ENCODE measurements around the gene POLE2. TPM values are rescaled to one million over a fixed set of nuclear protein-coding genes. Genes with fewer than 3 reads are reported as not detected.
"Not testable (repeated sequence)": the region's sequence is repeated elsewhere in the genome, so short reads cannot be mapped to it uniquely, and the experiment has no call there.

POLE2 gene
- total RNA-seq = 1.6 TPM
- 1 to 10 TPM; 1.8 to 2.5 (median 2.3) TPM for polyA plus RNA-seq

GRCh38 chr14:49687942-49688700, at the start of gene POLE2:
POLE2 (minus strand) TSS chr14:49688214; CDS start chr14:49688203, 11 bp downstream.
- no peaks in the 10 kb centered on the region for H3K36me3 Mint-ChIP-seq
- H3K4me1 Mint-ChIP-seq = peaks cover 17 to 39% (median 24%) of the 10 kb centered on the region in 4 donors
- peak within 1 kb of the TSS; percentile 60 to 93 (median 86) for H3K27ac Mint-ChIP-seq

GRCh38 chr14:49735669-49736068, 47.7 kb upstream of the POLE2 start:
- not testable (repeated sequence) for H3K27ac Mint-ChIP-seq; H3K27ac ChIP-seq (ENCODE audit: insufficient read depth, low read length, poor library complexity, severe bottlenecking); ATAC-seq (ENCODE audit: low read depth in 2 of 2); H3K4me3 ChIP-seq (ENCODE audit: low read depth, low read length); H3K9me3 Mint-ChIP-seq; H3K36me3 ChIP-seq (ENCODE audit: control insufficient read depth, insufficient read depth, low read length); DNase-seq; H3K4me1 Mint-ChIP-seq; H3K27me3 Mint-ChIP-seq; H3K9me3 ChIP-seq (ENCODE audit: control insufficient read depth in 2 of 2, low read length in 2 of 2); H3K4me3 Mint-ChIP-seq; H3K4me1 ChIP-seq (ENCODE audit: control insufficient read depth, insufficient read depth, low read length, poor library complexity, severe bottlenecking); H3K27me3 ChIP-seq (ENCODE audit: control insufficient read depth, insufficient read depth, low read length)
- peaks cover 21% of the 10 kb centered on the region for H3K36me3 Mint-ChIP-seq

More at GRCh38 chr14:49687942-49688700, at the start of gene POLE2:
- no peaks in the 10 kb centered on the region for H3K9me3 ChIP-seq (ENCODE audit: control insufficient read depth in 2 of 2, low read length in 2 of 2)
- no peaks in the 10 kb centered on the region for H3K27me3 ChIP-seq (ENCODE audit: control insufficient read depth, insufficient read depth, low read length)
- H3K4me1 ChIP-seq (ENCODE audit: control insufficient read depth, insufficient read depth, low read length, poor library complexity, severe bottlenecking) = peaks cover 19% of the 10 kb centered on the region
- Mint-ChIP-seq H3K9me3 (no peaks in the 10 kb centered on the region), H3K27me3 (no peaks in the 10 kb centered on the region), H3K4me3 (peak within 1 kb of the TSS; percentile 90 to 99 (median 92))
- peak; percentile 75 to 78 for ATAC-seq (ENCODE audit: low read depth in 2 of 2)
- peak within 1 kb of the TSS; percentile 61 for H3K27ac ChIP-seq (ENCODE audit: insufficient read depth, low read length, poor library complexity, severe bottlenecking)
- peak; percentile 60 to 85 (median 63) for DNase-seq
- H3K36me3 ChIP-seq (ENCODE audit: control insufficient read depth, insufficient read depth, low read length) = no peaks in the 10 kb centered on the region
- H3K4me3 ChIP-seq (ENCODE audit: low read depth, low read length) = peak within 1 kb of the TSS; percentile 77

- H3K27ac Mint-ChIP-seq = peak overlapping the region in 1 of 3 donors; percentile 17
- Histone ChIP-seq H3K27ac (ENCODE audit: insufficient read depth, low read length, poor library complexity, severe bottlenecking) (no peak overlapping the region), H3K4me3 (ENCODE audit: low read depth, low read length) (no peak overlapping the region), H3K4me1 (ENCODE audit: control insufficient read depth, insufficient read depth, low read length, poor library complexity, severe bottlenecking) (no peaks in the 10 kb centered on the region), H3K9me3 (ENCODE audit: control insufficient read depth in 2 of 2, low read length in 2 of 2) (no peaks in the 10 kb centered on the region), H3K27me3 (ENCODE audit: control insufficient read depth, insufficient read depth, low read length) (no peaks in the 10 kb centered on the region), H3K36me3 (ENCODE audit: control insufficient read depth, insufficient read depth, low read length) (no peaks in the 10 kb centered on the region)
- peaks cover 24% of the 10 kb centered on the region for H3K36me3 Mint-ChIP-seq
- H3K9me3 Mint-ChIP-seq = no peaks in the 10 kb centered on the region
- H3K4me3 Mint-ChIP-seq = no peak overlapping the region
- no peak for ATAC-seq (ENCODE audit: low read depth in 2 of 2)
- no peak for DNase-seq
- peaks cover 0 to 4% (median 0%) of the 10 kb centered on the region in 4 donors for H3K4me1 Mint-ChIP-seq
- H3K27me3 Mint-ChIP-seq = no peaks in the 10 kb centered on the region
Measured at GRCh38 chr14:49733836-49734235, 45.8 kb upstream of the POLE2 start.

- DNase-seq (no peak), ATAC-seq (ENCODE audit: low read depth in 2 of 2) (no peak)
- H3K4me3 ChIP-seq (ENCODE audit: low read depth, low read length) = no peak overlapping the region
- H3K27me3 Mint-ChIP-seq = no peaks in the 10 kb centered on the region
- no peaks in the 10 kb centered on the region for H3K9me3 ChIP-seq (ENCODE audit: control insufficient read depth in 2 of 2, low read length in 2 of 2)
- no peak overlapping the region for H3K4me3 Mint-ChIP-seq
- no peaks in the 10 kb centered on the region for H3K36me3 ChIP-seq (ENCODE audit: control insufficient read depth, insufficient read depth, low read length)
- no peaks in the 10 kb centered on the region for H3K9me3 Mint-ChIP-seq
- H3K4me1 ChIP-seq (ENCODE audit: control insufficient read depth, insufficient read depth, low read length, poor library complexity, severe bottlenecking) = no peaks in the 10 kb centered on the region
- H3K27me3 ChIP-seq (ENCODE audit: control insufficient read depth, insufficient read depth, low read length) = no peaks in the 10 kb centered on the region
- no peak overlapping the region for H3K27ac Mint-ChIP-seq
- H3K4me1 Mint-ChIP-seq = peaks cover 0 to 4% (median 0%) of the 10 kb centered on the region in 4 donors
- H3K36me3 Mint-ChIP-seq = peaks cover 24% of the 10 kb centered on the region
- H3K27ac ChIP-seq (ENCODE audit: insufficient read depth, low read length, poor library complexity, severe bottlenecking) = no peak overlapping the region
Measured at GRCh38 chr14:49732896-49733295, 44.9 kb upstream of the POLE2 start.

- ATAC-seq (ENCODE audit: low read depth in 2 of 2) = no peak
- no peaks in the 10 kb centered on the region for H3K9me3 ChIP-seq (ENCODE audit: control insufficient read depth in 2 of 2, low read length in 2 of 2)
- Mint-ChIP-seq H3K4me3 (no peak overlapping the region), H3K27me3 (no peaks in the 10 kb centered on the region), H3K9me3 (no peaks in the 10 kb centered on the region), H3K27ac (no peak overlapping the region), H3K4me1 (no peaks in the 10 kb centered on the region), H3K36me3 (peaks cover 33% of the 10 kb centered on the region)
- H3K27me3 ChIP-seq (ENCODE audit: control insufficient read depth, insufficient read depth, low read length) = no peaks in the 10 kb centered on the region
- DNase-seq = no peak
- no peaks in the 10 kb centered on the region for H3K4me1 ChIP-seq (ENCODE audit: control insufficient read depth, insufficient read depth, low read length, poor library complexity, severe bottlenecking)
- H3K4me3 ChIP-seq (ENCODE audit: low read depth, low read length) = no peak overlapping the region
- H3K27ac ChIP-seq (ENCODE audit: insufficient read depth, low read length, poor library complexity, severe bottlenecking) = no peak overlapping the region
- H3K36me3 ChIP-seq (ENCODE audit: control insufficient read depth, insufficient read depth, low read length) = peaks cover 4% of the 10 kb centered on the region
Measured at GRCh38 chr14:49727171-49727570, 39.2 kb upstream of the POLE2 start.

GRCh38 chr14:49721733-49722435, 33.9 kb upstream of the POLE2 start:
- H3K27me3 Mint-ChIP-seq, H3K4me3 Mint-ChIP-seq, H3K27ac Mint-ChIP-seq: not testable (repeated sequence)

GRCh38 chr14:49720744-49721143, 32.7 kb upstream of the POLE2 start:
- H3K9me3 Mint-ChIP-seq = peaks cover 0 to 4% (median 0%) of the 10 kb centered on the region in 7 donors
- no peak overlapping the region for H3K4me3 ChIP-seq (ENCODE audit: low read depth, low read length)

More at GRCh38 chr14:49721733-49722435, 33.9 kb upstream of the POLE2 start:
- peaks cover 41% of the 10 kb centered on the region for H3K36me3 Mint-ChIP-seq
- H3K27ac ChIP-seq (ENCODE audit: insufficient read depth, low read length, poor library complexity, severe bottlenecking); H3K27me3 ChIP-seq (ENCODE audit: control insufficient read depth, insufficient read depth, low read length); ATAC-seq (ENCODE audit: low read depth in 2 of 2); H3K4me1 Mint-ChIP-seq; H3K36me3 ChIP-seq (ENCODE audit: control insufficient read depth, insufficient read depth, low read length); H3K4me3 ChIP-seq (ENCODE audit: low read depth, low read length); H3K4me1 ChIP-seq (ENCODE audit: control insufficient read depth, insufficient read depth, low read length, poor library complexity, severe bottlenecking); H3K9me3 ChIP-seq (ENCODE audit: control insufficient read depth in 2 of 2, low read length in 2 of 2); H3K9me3 Mint-ChIP-seq; DNase-seq: not testable (repeated sequence)

More at GRCh38 chr14:49720744-49721143, 32.7 kb upstream of the POLE2 start:
- peaks cover 9% of the 10 kb centered on the region for H3K36me3 ChIP-seq (ENCODE audit: control insufficient read depth, insufficient read depth, low read length)
- no peaks in the 10 kb centered on the region for H3K4me1 ChIP-seq (ENCODE audit: control insufficient read depth, insufficient read depth, low read length, poor library complexity, severe bottlenecking)
- peaks cover 38% of the 10 kb centered on the region for H3K36me3 Mint-ChIP-seq
- no peak for DNase-seq
- H3K9me3 ChIP-seq (ENCODE audit: control insufficient read depth in 2 of 2, low read length in 2 of 2) = no peaks in the 10 kb centered on the region
- no peaks in the 10 kb centered on the region for H3K27me3 ChIP-seq (ENCODE audit: control insufficient read depth, insufficient read depth, low read length)
- peaks cover 0 to 4% (median under 1%) of the 10 kb centered on the region in 4 donors for H3K4me1 Mint-ChIP-seq
- no peak overlapping the region for H3K27ac ChIP-seq (ENCODE audit: insufficient read depth, low read length, poor library complexity, severe bottlenecking)
- no peak overlapping the region for H3K27ac Mint-ChIP-seq
- ATAC-seq (ENCODE audit: low read depth in 2 of 2) = no peak
- H3K27me3 Mint-ChIP-seq = no peaks in the 10 kb centered on the region
- no peak overlapping the region for H3K4me3 Mint-ChIP-seq
